Ovary (tissue), 9 donors: Measurements from ENCODE around the gene COX4I1. TPM values are rescaled to one million over a fixed set of nuclear protein-coding genes. Genes with fewer than 3 reads are reported as not detected.
"Not testable (repeated sequence)": the region's sequence is repeated elsewhere in the genome, so short reads cannot be mapped to it uniquely, and the experiment has no call there.

Experiments
- DNase-seq, 5 donors: peaks; one replicate each; pipeline ENCODE4 v3.0.0-alpha.2; 2019 to 2020
- H3K27ac ChIP-seq, 2 donors: fragments of 200-600 bp; one replicate each; pipeline versions ENCODE4 v1.5.1 to v1.8.0; 2019 to 2022
- H3K27me3 ChIP-seq: fragments of 200-600 bp; one replicate; pipeline ENCODE4 v1.8.0; 2022
- H3K36me3 ChIP-seq: fragments of 200-600 bp; sonication (generic); one replicate; pipeline ENCODE4 v1.5.1; 2019
- H3K4me1 ChIP-seq: one replicate; pipeline ENCODE4 v1.8.1; 2013; ENCODE audit warnings: mild to moderate bottlenecking, moderate library complexity; ENCODE audit not compliant: insufficient read depth
- H3K4me3 ChIP-seq: fragments of 200-600 bp; sonication (generic); one replicate; pipeline ENCODE4 v1.5.1; 2017
- H3K9me3 ChIP-seq, 2 donors: fragments of 200-600 bp in 1 of 2; sonication (generic) in 1 of 2; one replicate each; pipeline versions ENCODE4 v1.5.1 to v1.8.1; 2013 to 2019; ENCODE audit warnings: mild to moderate bottlenecking in 1 of 2, moderate library complexity in 1 of 2
- CTCF ChIP-seq, 3 donors: fragments of 450-650 bp in 2 of 3; fragments of 200-600 bp in 1 of 3; IDR thresholded peaks; one replicate each; pipeline versions ENCODE4 v1.5.1 to v1.8.0; 2016 to 2022; ENCODE audit warnings: antibody characterized with exemption in 3 of 3, mild to moderate bottlenecking in 1 of 3
- EP300 ChIP-seq: sonication (generic); formaldehyde crosslinking; IDR thresholded peaks from one replicate; pipeline ENCODE4 v1.6.1; 2017; ENCODE audit warnings: antibody characterized with exemption
- POLR2A ChIP-seq: fragments of 450-650 bp; IDR thresholded peaks from one replicate; pipeline ENCODE4 v1.6.1; 2017; ENCODE audit warnings: antibody characterized with exemption, mild to moderate bottlenecking, moderate library complexity
- WGBS, 3 donors: extraction: QIAGEN DNeasy Blood & Tissue Kit in 1 of 3; methylation state at CpG; one replicate each; pipeline versions ENCODE4 v1.1.5 to v1.1.7; 2013 to 2017; 5-methylcytosine and 5-hydroxymethylcytosine counted together
- intact Hi-C, 4 donors: fragments of 100-400 bp; cut with DNase I; formaldehyde crosslinking; loops; one replicate each; pipeline versions ENCODE4 v1.11.0 to v1.15.1; 2022 to 2023
- polyA plus RNA-seq, 2 donors: library from polyadenylated mRNA; stranded (reverse); fragments of 200-250 nt in 1 of 2; fragments of 350-450 nt in 1 of 2; fragmentation: Illumina TruSeq in 1 of 2; extraction: RNeasy Lipid Tissue Mini Kit (QIAGEN cat#74804) in 1 of 2; gene quantifications; one replicate each; pipeline ENCODE4 v1.2.3, GENCODE V29; 2013 to 2014
- total RNA-seq, 7 donors: library from RNA; depleted of rRNA in 2 of 7; stranded (reverse); fragments of >200 nt in 2 of 7; fragmentation: NEBNext Ultra II Directional in 3 of 7; extraction: Animal tissue kit (Norgen Biotek cat#: 25700) in 3 of 7; gene quantifications; one replicate each; pipeline versions ENCODE4 v1.1.0 to v1.2.4, GENCODE V29; 2016 to 2023
- donor health status: DM: no; HTN: no; CAD: no; lungs with moderate emphysema.
- donor health status: DM: no; HTN: no; CAD: no.
- donor health status: Bipolar disorder and iron deficiency.
- donor health status: DM: yes; HTN: yes; CAD: no.
- donor health status: DM: no; HTN: no; CAD: no.
- donor health status: DM: yes; HTN: yes; CAD: no.

COX4I1 gene
- total and polyA plus RNA-seq, 9 donors, result 378 to 750 (median 471) TPM

GRCh38 chr16:85834741-85835140, 35.2 kb downstream of the COX4I1 start:
- TF ChIP-seq EP300 (no peak), POLR2A (no peak), CTCF (IDR thresholded peaks at IDR 0.05) (no peak)
- Histone ChIP-seq H3K27ac (no peak overlapping the region), H3K9me3 (no peaks in the 10 kb centered on the region), H3K36me3 (no peaks in the 10 kb centered on the region), H3K4me1 (no peaks in the 10 kb centered on the region), H3K27me3 (no peaks in the 10 kb centered on the region), H3K4me3 (no peak overlapping the region)
- intact Hi-C loops, result no loop called here
- no peak for DNase-seq
- WGBS, 3 donors, result 85 to 93% (median 92%) methylated on average over 5 of the region's 5 CpGs

GRCh38 chr16:85835227-85835751, 35.8 kb downstream of the COX4I1 start:
- no peak for DNase-seq
- no peaks in the 10 kb centered on the region for H3K36me3 ChIP-seq
- H3K27me3 ChIP-seq, result no peaks in the 10 kb centered on the region
- H3K27ac ChIP-seq, result no peak overlapping the region
- H3K4me3 ChIP-seq, result no peak overlapping the region
- H3K9me3 ChIP-seq, result no peaks in the 10 kb centered on the region
- intact Hi-C loops, result no loop called here
- 74 to 83% (median 76%) methylated on average over 17 to 21 of the region's 21 CpGs for WGBS, 3 donors
- no peaks in the 10 kb centered on the region for H3K4me1 ChIP-seq
- no peak for TF ChIP-seq EP300
- no peak for TF ChIP-seq CTCF (IDR thresholded peaks at IDR 0.05)
- no peak for TF ChIP-seq POLR2A

- Histone ChIP-seq H3K27me3 (no peaks in the 10 kb centered on the region), H3K36me3 (no peaks in the 10 kb centered on the region), H3K27ac (no peak overlapping the region), H3K4me3 (no peak overlapping the region), H3K4me1 (no peaks in the 10 kb centered on the region), H3K9me3 (no peaks in the 10 kb centered on the region)
- DNase-seq, result no peak
- TF ChIP-seq EP300 (no peak), CTCF (IDR thresholded peaks at IDR 0.05) (no peak), POLR2A (no peak)
- 60 to 67% (median 61%) methylated on average over 22 of the region's 22 CpGs for WGBS, 3 donors
- intact Hi-C loops, result no loop called here
These were observed 36.6 kb downstream of the COX4I1 start for GRCh38 chr16:85835956-85836705.

- TF ChIP-seq POLR2A (no peak), EP300 (no peak), CTCF (IDR thresholded peaks at IDR 0.05) (no peak)
- no peaks in the 10 kb centered on the region for H3K9me3 ChIP-seq
- no peaks in the 10 kb centered on the region for H3K36me3 ChIP-seq
- H3K27me3 ChIP-seq, result no peaks in the 10 kb centered on the region
- H3K4me3 ChIP-seq, result no peak overlapping the region
- WGBS, 3 donors, result 74 to 84% (median 74%) methylated on average over 24 of the region's 24 CpGs
- DNase-seq, result no peak
- intact Hi-C loops, result no loop called here
- H3K4me1 ChIP-seq, result no peaks in the 10 kb centered on the region
- no peak overlapping the region for H3K27ac ChIP-seq
These were observed 37.4 kb downstream of the COX4I1 start for GRCh38 chr16:85836706-85837582.

GRCh38 chr16:85837654-85838053, 38.2 kb downstream of the COX4I1 start:
- H3K36me3 ChIP-seq, H3K9me3 ChIP-seq, DNase-seq, H3K27me3 ChIP-seq, H3K27ac ChIP-seq, H3K4me1 ChIP-seq, H3K4me3 ChIP-seq, intact Hi-C loops: not testable (repeated sequence)
- 79 to 84% (median 81%) methylated on average over 4 of the region's 4 CpGs for WGBS, 3 donors
